Immature natural killer cell (primary cell): ENCODE data around the gene SYMPK. TPM values are rescaled to one million over a fixed set of nuclear protein-coding genes. Genes with fewer than 3 reads are reported as not detected.

Experiments used
- DNase-seq, 3 donors: peaks; one replicate each; pipeline ENCODE4 v3.0.0; 2022; ENCODE audit warnings: mixed read lengths in 1 of 3
- H3K27ac Mint-ChIP-seq, 6 donors: one replicate each; pipeline ENCODE4 v1.8.0; 2020; ENCODE audit warnings: mixed read lengths in 6 of 6, mild to moderate bottlenecking in 5 of 6, inconsistent platforms in 4 of 6, moderate library complexity in 3 of 6
- H3K27me3 Mint-ChIP-seq, 3 donors: one replicate each; pipeline ENCODE4 v1.8.0; 2020 to 2021; ENCODE audit warnings: low read depth in 3 of 3, mild to moderate bottlenecking in 3 of 3, mixed read lengths in 3 of 3, moderate library complexity in 3 of 3, inconsistent platforms in 1 of 3
- H3K36me3 Mint-ChIP-seq, 3 donors: one replicate each; pipeline ENCODE4 v1.8.0; 2020; ENCODE audit warnings: mixed read lengths in 3 of 3, inconsistent platforms in 2 of 3, mild to moderate bottlenecking in 2 of 3
- H3K4me1 Mint-ChIP-seq, 2 donors: one replicate each; pipeline ENCODE4 v1.8.0; 2020; ENCODE audit warnings: inconsistent platforms in 2 of 2, mild to moderate bottlenecking in 2 of 2, mixed read lengths in 2 of 2, moderate library complexity in 1 of 2
- H3K4me3 Mint-ChIP-seq, 5 donors: one replicate each; pipeline ENCODE4 v1.8.0; 2020; ENCODE audit warnings: mild to moderate bottlenecking in 5 of 5, mixed read lengths in 5 of 5, inconsistent platforms in 3 of 5, moderate library complexity in 3 of 5
- H3K9me3 Mint-ChIP-seq, 6 donors: one replicate each; pipeline ENCODE4 v1.8.0; 2020; ENCODE audit warnings: mild to moderate bottlenecking in 6 of 6, mixed read lengths in 6 of 6, inconsistent platforms in 4 of 6, moderate library complexity in 3 of 6
- polyA plus RNA-seq, 3 donors: library from polyadenylated mRNA; unstranded; fragments of 300-500 nt; fragmentation: Illumina TruSeq; gene quantifications; one replicate each; pipeline ENCODE4 v1.2.3, GENCODE V29; 2021

Gene SYMPK
- polyA plus RNA-seq, 3 donors from 2014 or later = 2.1 to 14.6 (median 5.6) TPM

DNA sequence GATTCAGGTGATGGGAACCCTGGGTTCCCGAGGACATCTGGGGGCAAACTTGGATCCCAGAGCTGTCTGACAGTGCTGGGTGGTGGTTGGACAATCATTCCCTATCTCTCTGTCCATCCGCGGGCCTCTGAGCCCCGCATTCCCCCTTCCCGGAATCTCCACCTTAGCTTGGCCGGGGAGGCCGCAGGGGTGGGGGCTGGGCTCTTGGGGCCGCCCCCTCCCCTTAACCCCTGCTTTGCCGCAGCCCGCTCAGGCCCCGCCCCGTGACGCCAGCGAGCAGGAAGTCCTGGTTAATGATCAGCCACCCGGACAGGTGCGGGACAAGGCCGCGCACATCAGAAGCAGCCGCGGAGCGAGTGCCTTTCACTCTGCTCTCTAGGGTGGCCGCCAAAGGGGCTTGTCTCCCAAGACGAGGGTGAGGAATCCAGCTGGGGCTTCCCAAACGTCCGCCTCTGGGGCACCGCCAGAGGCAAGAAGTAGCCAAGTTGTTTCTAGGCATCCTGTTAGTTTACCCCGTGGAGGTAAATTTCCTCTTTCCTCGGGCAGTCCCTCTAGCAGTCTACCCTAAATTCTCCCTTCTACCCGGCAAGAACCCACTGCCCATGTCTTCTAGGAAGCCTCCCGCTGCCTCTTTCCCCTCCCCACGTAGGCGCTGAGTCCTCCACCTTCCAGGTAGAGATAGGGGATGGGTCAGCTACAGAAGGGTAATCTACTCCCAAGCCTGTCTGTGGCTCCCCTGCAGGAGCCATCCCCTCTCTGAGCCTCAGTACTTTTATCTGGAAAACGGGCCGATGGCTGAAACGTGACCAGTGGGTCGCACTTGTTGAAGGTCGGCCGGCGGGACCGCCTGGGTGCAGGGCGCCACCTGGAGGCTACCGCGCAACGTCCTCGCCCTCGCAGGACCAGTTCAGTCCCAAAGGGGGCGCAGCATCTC lies 20.0 kb upstream of the SYMPK start:
- peak; percentile 79 to 81 (median 81) for DNase-seq
- H3K36me3 Mint-ChIP-seq = peaks cover 0 to 8% (median 6%) of the 10 kb centered on the region in 3 donors
- peaks cover 4 to 16% (median 9%) of the 10 kb centered on the region in 3 donors for H3K27me3 Mint-ChIP-seq
- H3K27ac Mint-ChIP-seq = peak overlapping the region in 5 of 6 donors; percentile 2 to 75 (median 47)
- H3K4me3 Mint-ChIP-seq = peak overlapping the region; percentile 52 to 82 (median 71)
- H3K4me1 Mint-ChIP-seq = peaks cover 23 to 28% of the 10 kb centered on the region in 2 donors
- no peaks in the 10 kb centered on the region for H3K9me3 Mint-ChIP-seq

DNA sequence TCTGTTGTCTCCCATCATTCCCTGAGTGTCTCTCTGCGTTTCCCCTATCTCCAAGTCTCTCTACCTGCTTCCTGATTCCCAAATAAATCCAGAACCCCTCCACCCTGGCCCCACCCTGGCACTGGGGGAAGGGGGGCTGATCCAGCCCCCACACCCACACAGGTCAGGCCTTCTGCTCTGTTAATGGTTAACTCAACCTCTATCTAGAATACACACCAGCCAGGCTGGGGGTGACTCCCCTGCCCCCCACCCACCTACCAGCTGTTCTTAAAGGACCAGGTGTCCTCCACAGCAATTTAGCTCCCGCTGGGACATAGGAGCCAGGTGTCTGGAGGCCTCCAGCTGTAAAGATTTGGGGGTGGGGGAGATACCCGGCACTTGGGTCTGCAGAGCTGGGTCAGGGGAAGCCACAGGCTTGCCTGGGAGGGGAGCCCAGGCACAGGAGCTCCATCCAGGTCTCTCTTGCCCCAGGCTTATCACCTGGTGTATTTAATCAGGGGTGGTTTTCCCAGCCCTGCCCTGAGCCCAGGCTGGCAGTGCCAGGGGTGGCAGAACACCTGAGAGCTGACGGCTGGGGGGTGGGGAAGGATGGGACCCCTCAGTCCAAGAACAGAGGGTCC lies 19.1 kb upstream of the SYMPK start:
- H3K4me3 Mint-ChIP-seq = peak overlapping the region in 1 of 5 donors; percentile 11
- peaks cover 4 to 16% (median 13%) of the 10 kb centered on the region in 3 donors for H3K27me3 Mint-ChIP-seq
- peaks cover 0 to 8% (median 6%) of the 10 kb centered on the region in 3 donors for H3K36me3 Mint-ChIP-seq
- H3K27ac Mint-ChIP-seq = peak overlapping the region in 1 of 6 donors; percentile 62
- H3K9me3 Mint-ChIP-seq = no peaks in the 10 kb centered on the region
- peaks cover 28 to 33% of the 10 kb centered on the region in 2 donors for H3K4me1 Mint-ChIP-seq
- no peak for DNase-seq

DNA sequence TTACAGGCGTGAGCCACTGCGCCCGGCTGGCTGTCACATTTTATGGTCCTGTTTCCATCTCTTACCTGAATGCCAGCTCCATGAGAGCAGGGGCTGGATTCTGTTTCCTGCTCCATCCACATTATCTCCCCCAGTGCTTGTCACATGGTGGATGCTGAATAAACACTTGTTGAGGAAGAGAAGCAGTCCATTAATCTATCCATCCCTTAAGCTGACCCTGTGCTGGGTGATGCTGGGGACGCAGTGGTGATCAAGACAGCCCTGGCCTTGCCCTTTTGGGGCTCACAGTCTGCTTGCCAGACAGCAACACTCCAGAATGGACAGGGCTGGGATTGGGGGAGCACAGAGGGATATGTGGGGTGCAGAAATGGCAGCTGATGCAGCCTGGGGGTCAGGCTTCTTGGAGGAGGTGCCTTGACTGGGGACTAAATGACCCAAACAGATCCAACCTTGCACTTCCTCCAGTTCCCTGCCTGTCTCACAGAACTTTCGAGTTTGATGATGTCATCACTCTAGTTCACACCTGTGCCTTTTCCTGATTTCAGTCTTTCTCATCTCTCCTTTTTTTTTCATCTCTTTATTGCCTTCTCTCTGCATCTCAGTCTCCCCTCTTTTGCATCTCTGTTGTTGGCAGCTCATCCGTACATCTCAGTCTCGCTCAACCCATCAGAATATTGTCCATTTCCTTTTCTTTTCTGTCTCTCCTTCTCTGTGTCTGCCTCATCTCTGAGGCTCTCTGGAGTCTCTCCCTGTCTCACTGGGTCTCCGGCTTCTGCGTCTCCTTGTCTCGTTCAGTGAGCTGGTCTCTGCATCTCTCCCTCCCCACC lies 18.3 kb upstream of the SYMPK start:
- Mint-ChIP-seq H3K27ac (peak overlapping the region in 1 of 6 donors; percentile 62), H3K4me3 (peak overlapping the region in 1 of 5 donors; percentile 11), H3K9me3 (no peaks in the 10 kb centered on the region), H3K4me1 (peaks cover 22 to 28% of the 10 kb centered on the region in 2 donors), H3K36me3 (peaks cover 0 to 8% (median 6%) of the 10 kb centered on the region in 3 donors), H3K27me3 (peaks cover under 1 to 13% (median 12%) of the 10 kb centered on the region in 3 donors)
- DNase-seq = no peak

DNA sequence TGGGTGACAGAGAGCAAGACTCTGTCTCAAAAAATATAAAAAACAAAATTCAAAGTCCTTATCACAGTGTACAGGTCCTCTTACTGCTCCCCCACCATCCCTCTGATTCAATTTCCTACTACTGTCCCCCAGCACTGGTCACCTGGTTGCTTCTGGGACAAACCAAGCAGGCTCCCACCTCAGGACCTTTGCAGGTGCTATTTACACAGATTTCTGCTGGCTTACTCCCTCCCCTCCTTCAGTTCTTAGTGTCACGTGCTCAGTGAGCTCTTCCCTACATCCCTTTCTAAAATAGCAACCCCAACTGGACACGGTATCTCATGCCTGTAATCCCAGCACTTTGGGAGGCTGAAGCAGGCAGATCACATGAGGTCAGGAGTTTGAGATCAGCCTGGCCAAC lies 17.0 kb upstream of the SYMPK start:
- no peak overlapping the region for H3K4me3 Mint-ChIP-seq
- peaks cover 17 to 26% of the 10 kb centered on the region in 2 donors for H3K4me1 Mint-ChIP-seq
- H3K27me3 Mint-ChIP-seq = peaks cover 0 to 12% (median 8%) of the 10 kb centered on the region in 3 donors
- peaks cover 0 to 8% (median 6%) of the 10 kb centered on the region in 3 donors for H3K36me3 Mint-ChIP-seq
- no peak overlapping the region for H3K27ac Mint-ChIP-seq
- no peak for DNase-seq
- H3K9me3 Mint-ChIP-seq = no peaks in the 10 kb centered on the region

DNA sequence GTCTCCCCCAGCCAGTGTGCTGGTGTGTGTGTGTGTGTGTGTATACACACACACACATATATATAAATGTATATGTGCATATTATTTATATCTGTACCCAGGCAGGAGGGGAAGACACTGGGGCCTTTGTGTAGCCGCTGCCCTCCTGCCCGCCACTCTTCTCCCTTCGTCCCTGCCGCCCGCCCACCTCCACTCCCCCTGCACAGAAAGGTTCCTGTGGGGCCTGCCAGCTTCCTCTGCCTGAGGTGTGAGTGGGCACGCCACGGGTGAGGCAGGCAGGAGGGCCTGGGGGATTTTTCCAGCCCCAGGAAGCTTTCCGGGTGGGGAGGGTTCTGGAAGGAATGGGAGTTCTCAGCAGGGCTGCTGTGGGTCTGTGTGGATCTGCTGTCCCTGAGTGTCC lies 16.1 kb upstream of the SYMPK start:
- no peak for DNase-seq
- peaks cover 17 to 24% of the 10 kb centered on the region in 2 donors for H3K4me1 Mint-ChIP-seq
- no peaks in the 10 kb centered on the region for H3K9me3 Mint-ChIP-seq
- H3K36me3 Mint-ChIP-seq = peaks cover 0 to 8% (median 6%) of the 10 kb centered on the region in 3 donors
- H3K27ac Mint-ChIP-seq = no peak overlapping the region
- H3K4me3 Mint-ChIP-seq = no peak overlapping the region
- peaks cover 0 to 17% (median 8%) of the 10 kb centered on the region in 3 donors for H3K27me3 Mint-ChIP-seq

DNA sequence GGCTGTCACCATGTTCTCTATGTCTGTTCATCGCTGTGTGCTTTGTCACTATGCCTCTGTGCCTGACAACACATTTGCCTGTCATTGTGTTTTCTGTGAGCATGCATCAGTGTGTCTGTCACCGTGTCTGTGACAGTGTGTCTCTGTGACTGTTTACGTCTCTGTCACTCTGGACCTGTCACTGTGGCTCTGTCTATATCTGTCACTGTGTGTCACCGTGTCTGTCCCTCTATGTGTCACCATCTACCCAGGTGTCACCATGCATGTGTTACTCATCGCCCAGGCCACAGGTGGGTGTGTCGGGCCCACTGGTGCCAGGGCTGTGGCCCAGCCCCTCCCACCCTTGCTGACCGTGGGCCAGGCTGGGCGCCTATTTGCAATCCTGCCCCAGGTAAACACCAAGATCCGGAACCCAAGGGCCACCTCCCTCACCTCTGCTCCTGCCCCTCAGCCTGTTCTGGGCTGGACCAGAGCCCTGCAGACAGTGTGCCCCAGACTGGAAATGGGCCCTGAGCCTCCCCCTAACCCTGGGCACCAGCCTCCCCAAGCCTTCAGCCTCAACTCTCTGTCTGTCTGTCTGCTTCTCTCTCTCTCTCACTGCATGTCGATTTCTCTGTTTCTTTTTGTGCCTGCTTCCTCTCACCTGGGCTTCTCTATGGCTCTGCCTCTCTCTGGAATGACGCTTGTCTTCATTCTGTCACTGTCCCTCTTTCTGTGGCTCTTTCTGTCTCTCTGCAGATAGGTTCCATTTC lies 15.3 kb upstream of the SYMPK start:
- DNase-seq = no peak
- Mint-ChIP-seq H3K4me1 (peaks cover 12 to 16% of the 10 kb centered on the region in 2 donors), H3K27ac (no peak overlapping the region), H3K27me3 (peaks cover 0 to 14% (median 8%) of the 10 kb centered on the region in 3 donors), H3K9me3 (no peaks in the 10 kb centered on the region), H3K4me3 (peak overlapping the region in 4 of 5 donors; percentile 3 to 36 (median 19)), H3K36me3 (peaks cover 0 to 6% (median 5%) of the 10 kb centered on the region in 3 donors)

DNA sequence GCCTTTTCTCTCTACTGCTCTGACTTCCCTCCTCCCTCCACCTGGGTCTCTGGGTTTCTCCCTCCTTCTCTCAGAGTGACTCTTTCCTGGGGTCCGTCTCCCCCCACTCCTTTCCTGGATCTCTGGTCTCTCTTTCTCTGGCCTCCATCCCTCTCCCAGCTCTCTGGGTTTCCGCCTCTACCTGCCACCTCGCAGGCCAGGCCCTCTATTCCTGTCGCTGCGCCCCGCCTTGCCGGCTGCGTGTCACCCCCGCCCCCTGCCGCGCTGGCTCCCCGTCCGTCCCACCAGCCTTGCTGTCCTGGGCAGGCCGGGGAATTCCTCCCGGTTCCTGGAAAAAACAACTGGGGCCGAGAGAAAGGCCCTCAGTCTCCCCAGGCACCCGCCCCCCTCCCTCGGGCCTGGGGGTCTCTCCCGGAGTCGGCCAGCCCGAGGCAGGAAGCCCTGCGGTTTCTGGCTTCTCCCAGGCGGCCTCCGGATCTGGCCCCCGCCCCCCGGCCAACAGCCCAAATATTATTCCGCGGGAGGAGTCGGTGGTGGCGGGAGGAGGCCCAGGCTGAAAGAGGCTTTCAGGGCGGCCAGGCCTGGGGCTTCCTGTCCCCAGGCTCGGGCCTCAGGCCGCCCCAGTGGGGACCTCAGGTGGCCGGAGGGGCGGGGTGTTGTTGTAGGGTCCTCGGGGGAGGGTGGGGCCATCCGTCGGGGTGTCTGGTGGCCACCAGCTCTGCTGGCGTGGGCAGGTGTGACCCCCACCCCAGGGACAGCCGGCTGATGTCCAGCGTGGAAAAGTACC lies 13.7 kb upstream of the SYMPK start:
- no peaks in the 10 kb centered on the region for H3K9me3 Mint-ChIP-seq
- H3K27me3 Mint-ChIP-seq = peaks cover 0 to 12% (median 5%) of the 10 kb centered on the region in 3 donors
- peak overlapping the region in 5 of 6 donors; percentile 9 to 87 (median 69) for H3K27ac Mint-ChIP-seq
- no peak for DNase-seq
- H3K36me3 Mint-ChIP-seq = peaks cover 0 to 5% (median 5%) of the 10 kb centered on the region in 3 donors
- H3K4me1 Mint-ChIP-seq = peaks cover 9 to 13% of the 10 kb centered on the region in 2 donors
- H3K4me3 Mint-ChIP-seq = peak overlapping the region; percentile 12 to 71 (median 46)

DNA sequence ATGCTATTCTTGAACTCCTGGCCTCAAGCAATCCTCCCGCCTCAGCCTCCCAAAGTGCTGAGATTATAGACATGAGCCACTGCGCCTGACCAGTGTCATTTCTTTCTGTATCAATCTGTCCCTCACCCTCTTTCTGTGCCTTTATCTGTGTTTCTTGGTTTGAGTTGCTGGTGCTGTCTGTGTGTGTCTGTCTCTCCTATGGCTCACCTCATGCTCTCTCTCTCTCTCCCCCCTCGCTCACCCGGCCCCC lies 13.1 kb upstream of the SYMPK start:
- Mint-ChIP-seq H3K9me3 (no peaks in the 10 kb centered on the region), H3K4me3 (peak overlapping the region; percentile 12 to 71 (median 46)), H3K27me3 (peaks cover 0 to 12% (median 4%) of the 10 kb centered on the region in 3 donors), H3K27ac (peak overlapping the region in 3 of 6 donors; percentile 9 to 87 (median 85)), H3K4me1 (peaks cover 9 to 13% of the 10 kb centered on the region in 2 donors), H3K36me3 (peaks cover 0 to 5% (median 3%) of the 10 kb centered on the region in 3 donors)
- no peak for DNase-seq

DNA sequence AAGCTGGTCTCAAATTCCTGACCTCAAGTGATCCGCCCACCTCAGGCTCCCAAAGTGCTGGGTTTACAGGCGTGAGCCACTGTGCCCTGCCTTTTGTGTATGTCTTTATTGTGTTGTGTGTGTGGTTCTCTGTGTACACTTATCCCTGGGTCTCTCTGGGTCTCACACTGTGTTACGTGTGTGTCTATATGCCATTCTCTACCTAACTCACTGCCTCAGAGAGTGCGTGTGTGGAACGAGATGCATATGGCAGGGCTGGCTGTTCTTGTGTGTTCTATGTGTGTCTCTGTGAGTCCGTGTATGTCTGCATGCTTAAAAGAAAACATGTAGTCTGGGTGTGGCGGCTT lies 11.6 kb upstream of the SYMPK start:
- Mint-ChIP-seq H3K4me3 (peak overlapping the region in 1 of 5 donors; percentile 50), H3K4me1 (peaks cover 9 to 13% of the 10 kb centered on the region in 2 donors), H3K27ac (peak overlapping the region in 1 of 6 donors; percentile 24), H3K27me3 (peaks cover 0 to 12% (median 4%) of the 10 kb centered on the region in 3 donors), H3K36me3 (peaks cover 0 to 5% (median 3%) of the 10 kb centered on the region in 3 donors), H3K9me3 (no peaks in the 10 kb centered on the region)
- DNase-seq = no peak

DNA sequence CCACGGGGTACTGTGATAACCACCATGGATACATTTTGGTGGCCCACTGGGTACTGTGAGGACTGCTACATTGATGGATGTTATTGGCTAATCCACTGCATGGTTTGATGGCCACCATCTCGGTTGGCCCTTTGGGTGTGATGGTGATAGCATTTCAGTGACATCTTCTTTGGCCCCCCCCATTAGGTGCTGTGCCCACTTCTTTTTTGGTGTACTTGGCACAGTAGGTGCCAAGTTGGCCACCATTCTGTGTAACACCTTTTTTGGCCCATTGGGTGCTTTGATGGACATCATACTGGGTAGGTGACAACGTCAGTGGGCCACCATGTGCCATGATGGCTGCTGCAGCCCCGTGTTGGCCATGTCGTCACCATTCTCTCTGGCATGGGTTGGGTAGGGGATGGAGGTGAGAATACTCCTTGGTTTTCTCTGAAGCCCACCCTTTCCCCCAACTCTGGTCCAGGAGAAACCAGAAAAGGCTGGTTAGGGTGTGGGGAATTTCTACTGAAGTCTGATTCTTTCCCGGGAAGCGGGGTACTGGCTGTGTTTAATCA lies 10.3 kb upstream of the SYMPK start:
- DNase-seq = no peak
- Mint-ChIP-seq H3K4me3 (no peak overlapping the region), H3K27me3 (peaks cover 0 to 12% (median 0%) of the 10 kb centered on the region in 3 donors), H3K27ac (no peak overlapping the region), H3K36me3 (no peaks in the 10 kb centered on the region), H3K4me1 (peaks cover 9 to 13% of the 10 kb centered on the region in 2 donors), H3K9me3 (no peaks in the 10 kb centered on the region)

DNA sequence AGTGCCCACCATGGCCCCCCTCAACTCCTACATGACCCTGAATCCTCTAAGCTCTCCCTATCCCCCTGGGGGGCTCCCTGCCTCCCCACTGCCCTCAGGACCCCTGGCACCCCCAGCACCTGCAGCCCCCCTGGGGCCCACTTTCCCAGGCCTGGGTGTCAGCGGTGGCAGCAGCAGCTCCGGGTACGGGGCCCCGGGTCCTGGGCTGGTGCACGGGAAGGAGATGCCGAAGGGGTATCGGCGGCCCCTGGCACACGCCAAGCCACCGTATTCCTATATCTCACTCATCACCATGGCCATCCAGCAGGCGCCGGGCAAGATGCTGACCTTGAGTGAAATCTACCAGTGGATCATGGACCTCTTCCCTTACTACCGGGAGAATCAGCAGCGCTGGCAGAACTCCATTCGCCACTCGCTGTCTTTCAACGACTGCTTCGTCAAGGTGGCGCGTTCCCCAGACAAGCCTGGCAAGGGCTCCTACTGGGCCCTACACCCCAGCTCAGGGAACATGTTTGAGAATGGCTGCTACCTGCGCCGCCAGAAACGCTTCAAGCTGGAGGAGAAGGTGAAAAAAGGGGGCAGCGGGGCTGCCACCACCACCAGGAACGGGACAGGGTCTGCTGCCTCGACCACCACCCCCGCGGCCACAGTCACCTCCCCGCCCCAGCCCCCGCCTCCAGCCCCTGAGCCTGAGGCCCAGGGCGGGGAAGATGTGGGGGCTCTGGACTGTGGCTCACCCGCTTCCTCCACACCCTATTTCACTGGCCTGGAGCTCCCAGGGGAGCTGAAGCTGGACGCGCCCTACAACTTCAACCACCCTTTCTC lies 9.4 kb upstream of the SYMPK start:
- Mint-ChIP-seq H3K9me3 (no peaks in the 10 kb centered on the region), H3K4me1 (peaks cover 2 to 7% of the 10 kb centered on the region in 2 donors), H3K27ac (no peak overlapping the region), H3K27me3 (peaks cover 0 to 10% (median 0%) of the 10 kb centered on the region in 3 donors), H3K36me3 (no peaks in the 10 kb centered on the region), H3K4me3 (no peak overlapping the region)
- DNase-seq = no peak
